WTC11 (cell line): ENCODE measurements around the gene MAP3K6. TPM values are rescaled to one million over a fixed set of nuclear protein-coding genes. Genes with fewer than 3 reads are reported as not detected.

Experiments used
- ATAC-seq: fragments of 200-7000 bp; cut with Tn5 transposase; 2 replicates; pipeline ENCODE4 v1.10.0; 2021; ENCODE audit warnings: mild to moderate bottlenecking, moderate library complexity
- CTCF ChIA-PET: fragments of 300-600 bp; sonication (Branson Sonifier 250); formaldehyde crosslinking; loops from one replicate; lab custom pipeline; 2021; ENCODE audit warnings: antibody characterized with exemption; lab: Charles Lee
- POLR2A ChIA-PET: fragments of 350-600 bp; sonication (Branson Sonifier 250); formaldehyde crosslinking; loops from one replicate; lab custom pipeline; 2021; ENCODE audit warnings: antibody characterized with exemption; lab: Charles Lee
- DNase-seq: peaks from one replicate; pipeline ENCODE4 v3.0.0; 2021; ENCODE audit warnings: low spot score
- H3K27ac Mint-ChIP-seq: 2 replicates; pipeline ENCODE4 v1.8.0; 2021; ENCODE audit warnings: mixed read lengths
- H3K27me3 Mint-ChIP-seq: 2 replicates; pipeline ENCODE4 v1.8.0; 2021; ENCODE audit warnings: low read depth, mild to moderate bottlenecking, moderate library complexity, mixed read lengths
- H3K36me3 Mint-ChIP-seq: 2 replicates; pipeline ENCODE4 v1.8.0; 2021; ENCODE audit warnings: mixed read lengths
- H3K4me1 Mint-ChIP-seq: 2 replicates; pipeline ENCODE4 v1.8.0; 2022; ENCODE audit warnings: mixed read lengths
- H3K4me3 Mint-ChIP-seq: 2 replicates; pipeline ENCODE4 v1.8.0; 2021; ENCODE audit warnings: mild to moderate bottlenecking, moderate library complexity, mixed read lengths
- H3K9me3 Mint-ChIP-seq: 2 replicates; pipeline ENCODE4 v1.8.0; 2021; ENCODE audit warnings: mixed read lengths
- AR ChIP-seq: fragments of 250-450 bp; sonication (Bioruptor Pico); IDR thresholded peaks from 2 replicates; pipeline ENCODE4 v1.9.0; 2021; ENCODE audit warnings: mild to moderate bottlenecking
- ATF1 ChIP-seq: sonication (generic); formaldehyde crosslinking; IDR thresholded peaks from 2 replicates; pipeline ENCODE4 v1.8.1; 2023; ENCODE audit warnings: mild to moderate bottlenecking, moderate library complexity, missing genetic modification reagents
- ATF2 ChIP-seq: sonication (generic); formaldehyde crosslinking; IDR thresholded peaks from 2 replicates; pipeline ENCODE4 v1.8.1; 2022; ENCODE audit warnings: low read depth, missing genetic modification reagents, borderline replicate concordance
- EMX1 ChIP-seq: fragments of 250-450 bp; sonication (Bioruptor Pico); IDR thresholded peaks from 2 replicates; pipeline ENCODE4 v1.8.0; 2021; ENCODE audit warnings: mild to moderate bottlenecking
- ETV6 ChIP-seq: sonication (generic); formaldehyde crosslinking; IDR thresholded peaks from 2 replicates; pipeline ENCODE4 v1.8.1; 2022; ENCODE audit warnings: mild to moderate bottlenecking, missing genetic modification reagents
- GABPB1 ChIP-seq: sonication (generic); formaldehyde crosslinking; IDR thresholded peaks from 2 replicates; pipeline ENCODE4 v1.8.1; 2023; ENCODE audit warnings: mild to moderate bottlenecking, missing genetic modification reagents
- IRF1 ChIP-seq: sonication (generic); formaldehyde crosslinking; IDR thresholded peaks from 2 replicates; pipeline ENCODE4 v1.8.0; 2023; ENCODE audit warnings: missing genetic modification reagents
- IRF2 ChIP-seq: sonication (generic); formaldehyde crosslinking; IDR thresholded peaks from 2 replicates; pipeline ENCODE4 v1.8.0; 2022; ENCODE audit warnings: low read depth, missing genetic modification reagents, borderline replicate concordance
- MLX ChIP-seq: sonication (generic); formaldehyde crosslinking; IDR thresholded peaks from 2 replicates; pipeline ENCODE4 v1.8.1; 2023; ENCODE audit warnings: mild to moderate bottlenecking, missing genetic modification reagents, moderate library complexity
- NFATC4 ChIP-seq: fragments of 250-450 bp; sonication (Bioruptor Pico); IDR thresholded peaks from 2 replicates; pipeline ENCODE4 v1.9.0; 2021; ENCODE audit warnings: mild to moderate bottlenecking
- NR2C2 ChIP-seq: sonication (generic); formaldehyde crosslinking; IDR thresholded peaks from 2 replicates; pipeline ENCODE4 v1.8.0; 2022; ENCODE audit warnings: mild to moderate bottlenecking, missing genetic modification reagents
- PREB ChIP-seq: sonication (generic); formaldehyde crosslinking; IDR thresholded peaks from 2 replicates; pipeline ENCODE4 v1.8.1; 2022; ENCODE audit warnings: mild to moderate bottlenecking, missing genetic modification reagents, moderate library complexity, borderline replicate concordance
- RELA ChIP-seq: sonication (generic); formaldehyde crosslinking; IDR thresholded peaks from 2 replicates; pipeline ENCODE4 v1.8.1; 2022; ENCODE audit warnings: missing genetic modification reagents, mild to moderate bottlenecking, borderline replicate concordance
- TEAD4 ChIP-seq: sonication (generic); formaldehyde crosslinking; IDR thresholded peaks from 2 replicates; pipeline ENCODE4 v1.8.0; 2022; ENCODE audit warnings: mild to moderate bottlenecking, missing genetic modification reagents
- ZNF219 ChIP-seq: sonication (generic); formaldehyde crosslinking; IDR thresholded peaks from 2 replicates; pipeline ENCODE4 v1.8.0; 2023; ENCODE audit warnings: missing genetic modification reagents, mild to moderate bottlenecking, borderline replicate concordance
- ZNF423 ChIP-seq: fragments of 250-450 bp; sonication (Bioruptor Pico); IDR thresholded peaks from 2 replicates; pipeline ENCODE4 v2.1.2; 2022; ENCODE audit warnings: mild to moderate bottlenecking, moderate library complexity
- ZNF671 ChIP-seq: fragments of 250-450 bp; sonication (Bioruptor Pico); IDR thresholded peaks from 2 replicates; pipeline ENCODE4 v1.8.0; 2021; ENCODE audit warnings: mild to moderate bottlenecking
- ZSCAN18 ChIP-seq: fragments of 250-450 bp; sonication (Bioruptor Pico); IDR thresholded peaks from 2 replicates; pipeline ENCODE4 v2.1.2; 2022; ENCODE audit warnings: mild to moderate bottlenecking, moderate library complexity
- total RNA-seq: library from RNA; stranded (reverse); gene quantifications from 3 replicates; pipeline ENCODE4 v1.2.3, GENCODE V29; 2021

MAP3K6 gene
- total RNA-seq, 1 experiment from 2014 or later: 15.0 TPM

GRCh38 chr1:27399251-27400025 is 32.7 kb upstream of the MAP3K6 start:
- ATAC-seq (no peak), DNase-seq (no peak)
- POLR2A ChIA-PET: interaction anchor here (0.6 kb wide), 1 partner anchor 23 kb away, joined by 5 read pairs; no protein-coding TSS in a partner anchor
- H3K27ac Mint-ChIP-seq: no peak overlapping the region
- no peaks in the 10 kb centered on the region for H3K36me3 Mint-ChIP-seq
- no peaks in the 10 kb centered on the region; the same call in 1 of the 2 replicates for H3K27me3 Mint-ChIP-seq
- H3K4me1 Mint-ChIP-seq: peaks cover 58% of the 10 kb centered on the region
- CTCF ChIA-PET: interaction anchor here (0.6 to 6.5 kb wide), 13 partner anchors 17 to 353 kb away, joined by 3 to 150 read pairs (median 3); partner anchors contain the start of gene AHDC1
- no peak overlapping the region for H3K4me3 Mint-ChIP-seq
- no peaks in the 10 kb centered on the region for H3K9me3 Mint-ChIP-seq
- TF ChIP-seq ETV6 (CRISPR knock-in tag) (no peak), ZNF423 (CRISPR knock-in tag) (no peak), ZNF219 (CRISPR knock-in tag) (no peak), RELA (CRISPR knock-in tag) (no peak), ATF1 (no peak), EMX1 (no peak), NFATC4 (no peak), AR (CRISPR knock-in tag) (no peak), PREB (no peak), TEAD4 (no peak), MLX (CRISPR knock-in tag) (no peak), IRF1 (no peak), NR2C2 (CRISPR knock-in tag) (no peak), IRF2 (no peak), ZSCAN18 (CRISPR knock-in tag) (no peak), ATF2 (CRISPR knock-in tag) (no peak), ZNF671 (CRISPR knock-in tag) (no peak), GABPB1 (CRISPR knock-in tag) (no peak)
